HCT116 (cell line): Measurements from ENCODE around the gene CLIC3. TPM values are rescaled to one million over a fixed set of nuclear protein-coding genes. Genes with fewer than 3 reads are reported as not detected.

Source experiments
- ATAC-seq: fragments of 200-7000 bp; cut with Tn5 transposase; 2 replicates; pipeline ENCODE4 v1.9.1; 2020; ENCODE audit warnings: mild to moderate bottlenecking, moderate library complexity
- BruUV-seq: library from RNA; stranded (reverse); fragments of 400-500 nt; replicated peaks from 2 replicates; lab custom pipeline; 2021; lab: Mats Ljungman, UMichigan
- CTCF ChIA-PET: fragments of 300-600 bp; sonication (Branson Sonifier 250); formaldehyde crosslinking; loops from one replicate; lab custom pipeline; 2021; ENCODE audit warnings: antibody characterized with exemption; lab: Charles Lee
- POLR2A ChIA-PET: fragments of 300-600, 350-600 bp; sonication (Branson Sonifier 250); formaldehyde crosslinking; loops from one replicate; lab custom pipeline; 2021; ENCODE audit warnings: antibody characterized with exemption; lab: Charles Lee
- RAD21 ChIA-PET, 2 experiments: fragments of 300-600 bp; sonication (Branson Sonifier 250); formaldehyde crosslinking; loops; one replicate each; lab custom pipeline; 2023; ENCODE audit warnings: low total read pairs in 2 of 2; ENCODE audit not compliant: uncharacterized antibody in 2 of 2, unreplicated experiment in 2 of 2, low non-redundant PET in 1 of 2; lab: Charles Lee
- DNase-seq: peaks from one replicate; pipeline ENCODE4 v3.0.0-alpha.2; 2010; ENCODE audit warnings: low read depth, low spot score
- H2AFZ ChIP-seq: fragments of 200-600 bp; shearing (Covaris generic), sonication (generic); 2 replicates; pipeline ENCODE4 v1.6.1; 2017; ENCODE audit warnings: low read depth, mixed run types, mixed read lengths, antibody characterized with exemption, low read length; ENCODE audit not compliant: poor library complexity, severe bottlenecking
- H3K27ac ChIP-seq: 2 replicates; pipeline ENCODE4 v1.5.1; 2012; ENCODE audit warnings: low read depth, low read length
- H3K27me3 ChIP-seq: fragments of 200-600 bp; sonication (generic); 2 replicates; pipeline ENCODE4 v1.6.1; 2016; ENCODE audit warnings: mixed run types, low read length, mixed read lengths; ENCODE audit not compliant: insufficient read depth
- H3K36me3 ChIP-seq, 2 experiments: fragments of 200-500 bp in 1 of 2; fragments of 200-600 bp in 1 of 2; sonication (Bioruptor generic) in 1 of 2; sonication (generic) in 1 of 2; 2 replicates each; pipeline versions ENCODE4 v1.5.1 to v1.6.1; 2014 to 2016; ENCODE audit warnings: low read length in 2 of 2, inconsistent platforms in 1 of 2, mixed read lengths in 1 of 2, mixed run types in 1 of 2; ENCODE audit not compliant: insufficient read depth in 2 of 2, control insufficient read depth in 1 of 2
- H3K4me1 ChIP-seq, 2 experiments: fragments of 200-600 bp in 1 of 2; sonication (generic) in 1 of 2; 2 replicates each; pipeline versions ENCODE4 v1.5.1 to v1.6.1; 2012 to 2017; ENCODE audit warnings: low read length in 2 of 2, inconsistent platforms in 1 of 2, mild to moderate bottlenecking in 1 of 2, mixed read lengths in 1 of 2, mixed run types in 1 of 2, moderate library complexity in 1 of 2; ENCODE audit not compliant: insufficient read depth in 2 of 2, control insufficient read depth in 1 of 2
- H3K4me2 ChIP-seq: fragments of 200-600 bp; sonication (generic); 2 replicates; pipeline ENCODE4 v1.6.1; 2017; ENCODE audit warnings: mixed run types, low read length, mixed read lengths
- H3K4me3 ChIP-seq, 2 experiments: fragments of 200-600 bp in 1 of 2; sonication (generic) in 1 of 2; replicated peaks in 1 of 2; 2 replicates each; pipeline ENCODE4 v1.5.1; 2011 to 2016; ENCODE audit warnings: low read length in 2 of 2, control low read depth in 1 of 2, low read depth in 1 of 2, mild to moderate bottlenecking in 1 of 2, mixed read lengths in 1 of 2, mixed run types in 1 of 2
- H3K79me2 ChIP-seq: fragments of 200-600 bp; sonication (generic); 2 replicates; pipeline ENCODE4 v1.6.1; 2017; ENCODE audit warnings: mild to moderate bottlenecking, mixed run types, low read length, moderate library complexity, mixed read lengths; ENCODE audit not compliant: insufficient read depth
- H3K9ac ChIP-seq: fragments of 200-600 bp; sonication (generic); 2 replicates; pipeline ENCODE4 v1.6.1; 2016; ENCODE audit warnings: low read length, mixed read lengths
- H3K9me2 ChIP-seq: fragments of 200-600 bp; sonication (generic), shearing (Covaris generic); 2 replicates; pipeline ENCODE4 v1.6.1; 2017; ENCODE audit warnings: mixed run types, mild to moderate bottlenecking, moderate library complexity; ENCODE audit not compliant: insufficient read depth
- H3K9me3 ChIP-seq, 2 experiments: fragments of 200-500 bp in 1 of 2; fragments of 200-600 bp in 1 of 2; sonication (Bioruptor generic) in 1 of 2; sonication (generic) in 1 of 2; 2 replicates each; pipeline ENCODE4 v1.6.1; 2014 to 2017; ENCODE audit warnings: low read length in 2 of 2, mixed read lengths in 2 of 2, inconsistent platforms in 1 of 2, low read depth in 1 of 2, mild to moderate bottlenecking in 1 of 2, mixed run types in 1 of 2, moderate library complexity in 1 of 2; ENCODE audit not compliant: control insufficient read depth in 1 of 2, insufficient read depth in 1 of 2
- H4K20me1 ChIP-seq: fragments of 200-600 bp; sonication (generic), shearing (Covaris generic); 2 replicates; pipeline ENCODE4 v1.6.1; 2017; ENCODE audit warnings: mixed run types, mild to moderate bottlenecking, moderate library complexity; ENCODE audit not compliant: insufficient read depth
- CBX3 ChIP-seq: IDR thresholded peaks from 2 replicates; pipeline ENCODE4 v1.6.1; 2012; ENCODE audit warnings: low read depth
- CEBPB ChIP-seq: IDR thresholded peaks from 2 replicates; pipeline ENCODE4 v1.6.1; 2012; ENCODE audit warnings: low read depth
- EZH2 ChIP-seq: fragments of 200-600 bp; sonication (generic); IDR thresholded peaks from 2 replicates; pipeline ENCODE4 v1.6.1; 2017; ENCODE audit warnings: antibody characterized with exemption, mixed run types
- EZH2phosphoT487 ChIP-seq: fragments of 200-600 bp; IDR thresholded peaks from 2 replicates; pipeline ENCODE4 v1.6.1; 2018; ENCODE audit warnings: antibody characterized with exemption, borderline replicate concordance
- JUND ChIP-seq: IDR thresholded peaks from 2 replicates; pipeline ENCODE4 v1.6.1; 2012
- POLR2A ChIP-seq: IDR thresholded peaks from 2 replicates; pipeline ENCODE4 v1.7.0; 2011; ENCODE audit warnings: borderline replicate concordance; ENCODE audit not compliant: insufficient read depth, insufficient read length; ENCODE audit errors: extremely low read depth
- POLR2AphosphoS5 ChIP-seq: IDR thresholded peaks from 2 replicates; pipeline ENCODE4 v1.6.1; 2011; ENCODE audit warnings: mild to moderate bottlenecking, low read depth, low read length, moderate library complexity
- RAD21 ChIP-seq: IDR thresholded peaks from 2 replicates; pipeline ENCODE4 v1.6.1; 2012; ENCODE audit warnings: low read depth, mild to moderate bottlenecking
- SIN3A ChIP-seq: IDR thresholded peaks from 2 replicates; pipeline ENCODE4 v1.6.1; 2012; ENCODE audit warnings: low read depth
- SRF ChIP-seq: IDR thresholded peaks from 2 replicates; pipeline ENCODE4 v1.6.1; 2012; ENCODE audit warnings: low read depth
- YY1 ChIP-seq: IDR thresholded peaks from 2 replicates; pipeline ENCODE4 v1.6.1; 2011; ENCODE audit warnings: low read length, low read depth, moderate library complexity, mild to moderate bottlenecking; ENCODE audit not compliant: insufficient replicate concordance; ENCODE audit errors: extremely low read depth
- ZFX ChIP-seq: fragments of 450-650 bp; IDR thresholded peaks from 2 replicates; pipeline ENCODE4 v1.6.1; 2017
- ZNF274 ChIP-seq: fragments of 200-500 bp; sonication (Bioruptor generic); IDR thresholded peaks from 2 replicates; pipeline ENCODE4 v1.6.1; 2014; ENCODE audit warnings: mild to moderate bottlenecking, low read depth, low read length, inconsistent platforms
- intact Hi-C: fragments of 100-400 bp; cut with micrococcal nuclease; formaldehyde crosslinking; loops from 2 replicates; pipeline ENCODE4 v1.10.0; 2022
- total RNA-seq: library from RNA; stranded (reverse); gene quantifications from one replicate; pipeline ENCODE4 v1.2.1, GENCODE V29; 2021; ENCODE audit not compliant: unreplicated experiment
- TF ChIP-seq, protein P1 (sequence below): IDR thresholded peaks from 2 replicates; pipeline ENCODE4 v1.6.1; 2012
- TF ChIP-seq, protein P2 (sequence below): IDR thresholded peaks from 2 replicates; pipeline ENCODE4 v1.6.1; 2012
- TF ChIP-seq, protein P3 (sequence below): IDR thresholded peaks from 2 replicates; pipeline ENCODE4 v1.6.1; 2011; ENCODE audit warnings: mild to moderate bottlenecking, low read length, moderate library complexity; ENCODE audit not compliant: insufficient replicate concordance; ENCODE audit errors: extremely low read depth

CLIC3 gene
- total RNA-seq, 1 experiment from 2014 or later, result 8.4 TPM

DNA sequence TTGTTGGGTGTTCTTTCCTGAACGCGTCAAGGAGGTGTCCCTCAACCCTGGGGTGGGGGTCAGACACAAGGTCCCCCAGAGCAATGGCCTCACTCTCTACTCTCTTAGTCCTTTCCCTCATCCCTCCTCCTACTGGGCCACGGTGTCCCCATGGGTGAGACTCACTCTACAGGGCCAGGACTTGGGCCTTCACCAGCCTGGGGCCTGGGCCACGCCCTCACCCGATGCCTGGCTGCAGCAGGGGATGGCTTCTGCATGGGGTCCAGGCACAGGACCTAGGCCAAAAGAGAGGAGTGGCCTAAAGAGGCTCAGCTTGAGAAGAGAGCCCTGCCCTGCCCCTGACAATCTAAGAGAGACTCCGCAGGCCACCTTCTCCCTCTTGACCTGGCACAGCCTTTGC, 38.5 kb downstream of the CLIC3 start:
- Histone ChIP-seq H3K9me3 (no peaks in the 10 kb centered on the region), H3K9me2 (no peaks in the 10 kb centered on the region), H3K4me1 (no peaks in the 10 kb centered on the region), H3K27ac (no peak overlapping the region), H3K9ac (no peak overlapping the region), H4K20me1 (no peaks in the 10 kb centered on the region), H3K27me3 (no peaks in the 10 kb centered on the region), H2AFZ (no peak overlapping the region), H3K79me2 (no peaks in the 10 kb centered on the region), H3K36me3 (no peaks in the 10 kb centered on the region), H3K4me2 (no peak overlapping the region), H3K4me3 (no peak overlapping the region)
- ChIA-PET CTCF (no interaction called here), POLR2A (no interaction called here), RAD21 (no interaction called here)
- DNase-seq, result no peak
- intact Hi-C loops, result no loop called here
- no TSS peak for BruUV-seq
- ATAC-seq, result no peak
- TF ChIP-seq SRF, result no peak
- TF ChIP-seq CEBPB, result no peak
- TF ChIP-seq, protein P1, sequence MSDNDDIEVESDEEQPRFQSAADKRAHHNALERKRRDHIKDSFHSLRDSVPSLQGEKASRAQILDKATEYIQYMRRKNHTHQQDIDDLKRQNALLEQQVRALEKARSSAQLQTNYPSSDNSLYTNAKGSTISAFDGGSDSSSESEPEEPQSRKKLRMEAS, result no peak
- TF ChIP-seq ZNF274, result no peak
- no peak for TF ChIP-seq EZH2
- no peak for TF ChIP-seq POLR2A
- no peak for TF ChIP-seq JUND
- TF ChIP-seq, protein P2, sequence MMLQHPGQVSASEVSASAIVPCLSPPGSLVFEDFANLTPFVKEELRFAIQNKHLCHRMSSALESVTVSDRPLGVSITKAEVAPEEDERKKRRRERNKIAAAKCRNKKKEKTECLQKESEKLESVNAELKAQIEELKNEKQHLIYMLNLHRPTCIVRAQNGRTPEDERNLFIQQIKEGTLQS, result no peak
- TF ChIP-seq RAD21, result no peak
- no peak for TF ChIP-seq CBX3
- no peak for TF ChIP-seq POLR2AphosphoS5
- TF ChIP-seq ZFX, result no peak
- no peak for TF ChIP-seq SIN3A

DNA sequence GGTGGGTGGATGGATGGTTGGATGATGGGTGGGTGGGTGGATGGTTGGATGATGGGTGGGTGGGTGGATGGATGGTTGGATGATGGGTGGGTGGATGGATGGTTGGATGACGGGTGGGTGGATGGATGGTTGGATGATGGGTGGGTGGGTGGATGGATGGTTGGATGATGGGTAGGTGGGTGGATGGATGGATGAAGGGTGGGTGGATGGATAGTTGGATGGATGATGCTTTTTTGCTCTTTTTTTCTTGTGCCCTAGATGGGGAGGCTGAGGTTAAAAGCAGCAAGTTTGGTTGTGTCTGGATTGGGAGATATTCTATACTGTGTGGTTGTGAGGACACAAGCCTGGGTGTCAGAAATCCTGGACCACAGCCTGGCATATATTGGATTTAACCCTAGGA, 38.9 kb downstream of the CLIC3 start:
- Histone ChIP-seq H3K9me2 (no peaks in the 10 kb centered on the region), H3K27me3 (no peaks in the 10 kb centered on the region), H3K36me3 (no peaks in the 10 kb centered on the region), H3K4me2 (no peak overlapping the region), H3K9ac (no peak overlapping the region), H3K79me2 (no peaks in the 10 kb centered on the region), H2AFZ (no peak overlapping the region), H4K20me1 (no peaks in the 10 kb centered on the region), H3K27ac (no peak overlapping the region), H3K4me1 (no peaks in the 10 kb centered on the region), H3K9me3 (no peaks in the 10 kb centered on the region), H3K4me3 (no peak overlapping the region)
- BruUV-seq, result no TSS peak
- intact Hi-C loops, result no loop called here
- no peak for TF ChIP-seq EZH2phosphoT487
- TF ChIP-seq EZH2, result no peak
- TF ChIP-seq YY1, result no peak
- TF ChIP-seq, protein P3, sequence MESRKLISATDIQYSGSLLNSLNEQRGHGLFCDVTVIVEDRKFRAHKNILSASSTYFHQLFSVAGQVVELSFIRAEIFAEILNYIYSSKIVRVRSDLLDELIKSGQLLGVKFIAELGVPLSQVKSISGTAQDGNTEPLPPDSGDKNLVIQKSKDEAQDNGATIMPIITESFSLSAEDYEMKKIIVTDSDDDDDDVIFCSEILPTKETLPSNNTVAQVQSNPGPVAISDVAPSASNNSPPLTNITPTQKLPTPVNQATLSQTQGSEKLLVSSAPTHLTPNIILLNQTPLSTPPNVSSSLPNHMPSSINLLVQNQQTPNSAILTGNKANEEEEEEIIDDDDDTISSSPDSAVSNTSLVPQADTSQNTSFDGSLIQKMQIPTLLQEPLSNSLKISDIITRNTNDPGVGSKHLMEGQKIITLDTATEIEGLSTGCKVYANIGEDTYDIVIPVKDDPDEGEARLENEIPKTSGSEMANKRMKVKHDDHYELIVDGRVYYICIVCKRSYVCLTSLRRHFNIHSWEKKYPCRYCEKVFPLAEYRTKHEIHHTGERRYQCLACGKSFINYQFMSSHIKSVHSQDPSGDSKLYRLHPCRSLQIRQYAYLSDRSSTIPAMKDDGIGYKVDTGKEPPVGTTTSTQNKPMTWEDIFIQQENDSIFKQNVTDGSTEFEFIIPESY, result no peak
- no peak for TF ChIP-seq CBX3
- TF ChIP-seq POLR2A, result no peak
- ChIA-PET CTCF (no interaction called here), POLR2A (no interaction called here), RAD21 (no interaction called here)
- ATAC-seq, result no peak
- DNase-seq, result no peak
